GM13977 (cell line): ENCODE results near the gene UCP1.

Experiments
- DNase-seq: peaks from one replicate; pipeline ENCODE4 v3.0.0; 2012; ENCODE audit warnings: low spot score
- in situ Hi-C: fragments of 300-500 bp; cut with MboI; formaldehyde crosslinking; loops from one replicate; pipeline ENCODE4 v1.12.0; 2022; ENCODE audit warnings: low sequenced_read_pairs, low pct_unique_long_range_greater_than_20kb, mixed read lengths, inconsistent platforms; ENCODE audit not compliant: unreplicated experiment
- TF ChIP-seq, protein P1 (sequence below): IDR thresholded peaks from 2 replicates; pipeline ENCODE4 v1.5.1; 2012; ENCODE audit warnings: mild to moderate bottlenecking, control low read depth; ENCODE audit not compliant: insufficient read depth; ENCODE audit errors: extremely low read depth, missing control alignments

The UCP1 gene

DNA sequence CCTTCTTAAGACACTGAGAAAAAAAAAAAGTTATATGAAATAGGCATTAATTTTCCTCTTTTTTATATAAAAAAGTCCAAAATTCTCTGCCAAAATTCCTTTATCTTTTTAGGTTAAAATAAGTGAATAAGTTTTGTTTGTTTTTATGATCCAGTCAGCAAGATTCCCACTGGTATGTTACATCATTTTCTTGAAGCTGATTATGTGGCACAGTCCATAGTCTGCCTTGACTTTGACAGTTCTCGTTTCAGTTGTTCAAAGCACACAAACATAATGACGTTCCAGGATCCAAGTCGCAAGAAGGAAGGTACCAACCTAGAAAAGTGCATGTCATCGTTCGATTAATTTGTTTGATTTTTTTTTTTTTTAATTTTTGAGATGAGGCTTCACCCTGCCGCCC lies 9.1 kb downstream of the UCP1 start:
- TF ChIP-seq, protein P1, sequence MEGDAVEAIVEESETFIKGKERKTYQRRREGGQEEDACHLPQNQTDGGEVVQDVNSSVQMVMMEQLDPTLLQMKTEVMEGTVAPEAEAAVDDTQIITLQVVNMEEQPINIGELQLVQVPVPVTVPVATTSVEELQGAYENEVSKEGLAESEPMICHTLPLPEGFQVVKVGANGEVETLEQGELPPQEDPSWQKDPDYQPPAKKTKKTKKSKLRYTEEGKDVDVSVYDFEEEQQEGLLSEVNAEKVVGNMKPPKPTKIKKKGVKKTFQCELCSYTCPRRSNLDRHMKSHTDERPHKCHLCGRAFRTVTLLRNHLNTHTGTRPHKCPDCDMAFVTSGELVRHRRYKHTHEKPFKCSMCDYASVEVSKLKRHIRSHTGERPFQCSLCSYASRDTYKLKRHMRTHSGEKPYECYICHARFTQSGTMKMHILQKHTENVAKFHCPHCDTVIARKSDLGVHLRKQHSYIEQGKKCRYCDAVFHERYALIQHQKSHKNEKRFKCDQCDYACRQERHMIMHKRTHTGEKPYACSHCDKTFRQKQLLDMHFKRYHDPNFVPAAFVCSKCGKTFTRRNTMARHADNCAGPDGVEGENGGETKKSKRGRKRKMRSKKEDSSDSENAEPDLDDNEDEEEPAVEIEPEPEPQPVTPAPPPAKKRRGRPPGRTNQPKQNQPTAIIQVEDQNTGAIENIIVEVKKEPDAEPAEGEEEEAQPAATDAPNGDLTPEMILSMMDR: no peak
- DNase-seq: no peak
- in situ Hi-C loops: no loop called here

DNA sequence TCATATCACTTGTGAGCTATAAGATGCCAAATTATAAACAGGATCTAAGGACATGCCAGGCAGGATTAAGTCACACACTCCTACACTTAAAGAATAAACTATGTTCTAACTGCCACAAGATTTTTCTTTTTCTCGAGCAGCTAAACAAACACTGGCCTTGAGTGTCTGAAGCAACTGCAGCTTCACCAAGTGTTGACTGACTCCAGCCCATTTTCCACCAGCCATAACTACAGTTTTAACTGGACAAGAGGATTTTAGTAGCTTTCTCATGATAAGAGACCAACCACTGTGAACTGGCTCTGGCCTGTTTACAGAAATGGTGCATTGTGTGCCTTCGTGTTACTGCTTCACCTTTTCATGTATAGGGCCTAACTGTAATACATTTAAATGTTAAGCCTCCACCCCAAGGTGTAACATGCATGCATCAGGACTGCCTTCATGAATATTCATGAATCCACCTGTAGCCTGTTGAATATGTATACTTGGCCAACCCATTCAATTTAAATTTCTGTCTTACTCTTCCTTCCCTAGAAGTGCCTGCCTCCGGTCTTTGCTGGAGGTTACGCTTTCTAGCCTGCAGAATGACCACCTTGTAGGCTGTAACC lies 10.8 kb downstream of the UCP1 start:
- TF ChIP-seq, protein P1: no peak
- no peak for DNase-seq
- in situ Hi-C loops: no loop called here

DNA sequence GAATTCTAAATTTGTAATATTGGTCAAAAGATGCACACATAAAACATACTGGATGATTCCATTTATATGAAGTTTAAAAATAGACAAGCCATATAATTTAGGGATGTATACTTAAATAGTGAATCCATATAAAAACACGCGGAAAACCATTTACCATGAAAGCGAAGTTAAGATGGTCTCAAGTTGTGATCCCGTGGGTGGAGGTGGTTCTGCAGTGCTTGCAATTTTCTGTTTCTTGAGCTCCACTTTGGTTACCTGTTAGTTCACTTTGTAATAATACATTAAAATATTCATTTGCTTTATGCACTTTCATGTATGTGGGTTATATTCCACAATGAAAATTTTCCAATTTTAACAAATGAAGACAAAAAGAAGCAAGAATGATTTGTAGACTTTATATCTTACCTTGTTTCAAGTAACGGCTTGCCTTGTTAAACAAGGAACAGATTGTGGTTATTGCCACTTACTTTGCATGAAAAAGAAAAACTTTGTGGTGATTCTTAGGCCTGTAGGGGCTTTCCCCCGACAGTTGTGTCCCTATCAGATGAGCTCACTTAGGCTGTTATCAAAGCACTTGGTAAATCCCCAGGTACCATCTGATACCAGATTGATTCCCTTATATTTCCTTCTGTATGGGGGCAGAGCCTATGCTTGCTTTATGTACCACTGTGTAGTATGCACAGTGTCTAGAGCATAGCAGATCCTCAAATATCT lies 12.2 kb downstream of the UCP1 start:
- peak; percentile 64 for DNase-seq
- in situ Hi-C loops: no loop called here
- TF ChIP-seq, protein P1: no peak

DNA sequence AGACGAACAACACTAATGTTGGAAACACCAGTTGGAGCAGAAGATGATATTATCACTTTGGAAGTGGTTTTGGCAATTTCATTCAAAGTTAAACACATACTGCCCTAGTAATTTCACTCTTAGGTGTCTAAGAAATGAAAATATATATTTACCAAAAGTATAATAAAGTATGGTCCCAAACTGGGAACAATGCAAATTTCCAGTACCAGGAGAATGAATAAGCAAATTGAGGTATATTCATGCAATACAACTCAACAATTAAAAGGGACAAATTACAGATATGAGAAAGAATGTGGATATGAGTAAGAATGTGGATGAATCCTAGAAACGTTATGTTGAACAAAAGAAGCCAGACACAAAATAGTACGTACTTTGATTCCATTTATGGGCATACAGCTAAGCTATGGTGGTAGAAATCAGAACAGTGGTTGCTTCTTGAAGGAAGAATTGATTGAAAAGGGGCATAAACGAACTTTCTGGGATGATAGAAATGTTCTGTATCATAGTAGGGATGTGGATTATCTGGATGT lies 34.7 kb downstream of the UCP1 start:
- in situ Hi-C loops: no loop called here
- no peak for DNase-seq
- TF ChIP-seq, protein P1: no peak

DNA sequence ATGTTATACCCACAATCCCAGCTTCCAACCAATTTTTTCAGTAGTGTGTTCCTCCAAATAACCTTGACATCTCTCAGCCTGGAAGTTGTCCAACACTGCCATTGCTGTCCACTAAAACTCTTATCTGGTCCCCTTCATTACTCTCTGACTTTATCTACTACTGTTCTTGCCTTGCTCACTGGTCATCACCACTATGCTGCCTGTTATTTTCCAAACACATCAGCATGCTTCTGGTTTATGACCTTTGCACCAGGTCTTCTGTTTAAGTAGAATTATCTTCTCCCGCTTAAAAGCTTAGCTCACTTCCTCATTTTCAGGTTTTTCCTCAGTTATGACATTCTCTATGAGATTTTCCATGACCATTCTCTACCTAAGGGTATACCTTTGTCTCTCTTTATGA lies 39.3 kb downstream of the UCP1 start:
- TF ChIP-seq, protein P1: no peak
- in situ Hi-C loops: no loop called here
- no peak for DNase-seq

DNA sequence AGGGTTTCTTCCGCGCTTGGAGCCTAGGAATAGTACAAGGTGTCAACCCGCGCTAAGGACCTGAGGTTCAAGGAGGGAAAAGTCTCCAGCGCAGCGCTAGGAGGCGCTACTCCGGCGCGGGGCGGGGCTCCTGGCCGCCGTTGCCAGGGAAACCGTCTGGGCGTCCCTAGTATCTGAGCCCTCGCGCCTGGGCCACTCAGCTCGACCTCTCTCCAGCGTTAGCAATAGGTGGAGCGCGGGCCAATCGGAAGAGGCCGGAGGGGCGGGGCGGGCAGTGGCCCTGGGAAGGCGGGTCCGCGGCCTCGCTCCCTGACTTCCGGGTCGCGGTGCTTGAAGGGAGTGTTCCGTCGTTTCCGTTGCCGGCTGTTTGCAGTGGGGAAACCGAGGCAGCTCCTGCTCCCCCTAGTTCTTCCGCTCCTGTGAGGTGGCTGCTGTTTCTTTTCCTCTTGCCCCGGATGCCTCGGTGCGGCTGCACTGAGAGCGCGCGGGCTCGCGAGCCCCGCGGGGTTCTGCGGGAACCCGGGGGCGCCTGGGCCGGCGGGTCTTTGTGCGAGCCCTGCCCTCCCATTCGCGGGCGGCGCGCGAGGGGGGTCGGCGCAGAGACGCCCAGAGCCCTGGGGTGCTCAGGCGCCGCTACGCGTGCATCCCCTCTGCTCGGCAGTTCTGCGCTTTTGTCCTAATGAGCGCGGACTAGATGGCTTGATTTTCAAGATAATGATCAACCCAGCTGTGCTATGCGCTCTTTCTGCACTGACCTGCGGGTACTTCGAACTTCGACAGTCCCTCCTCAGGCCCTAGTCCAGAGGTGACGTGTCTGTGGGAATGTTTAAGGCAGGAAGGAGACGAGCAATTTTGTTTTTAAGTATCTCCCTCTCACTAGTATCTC lies 44.7 kb downstream of the UCP1 start, which contains the start of gene ELMOD2:
ELMOD2 (plus strand) TSS at position 312 of the 886 bp plus-strand sequence. CDS start 1,261 bp downstream, outside the sequence.
- DNase-seq: peak; percentile 97
- TF ChIP-seq, protein P1: peak; percentile 95
- in situ Hi-C loops: no loop called here
